WTC11 (cell line): Measurements from ENCODE around the gene SGPL1. TPM values are rescaled to one million over a fixed set of nuclear protein-coding genes. Genes with fewer than 3 reads are reported as not detected.
A peak's percentile ranks its signal among the peaks of the same experiment; 100 is the strongest.

Source experiments
- ATAC-seq: fragments of 200-7000 bp; cut with Tn5 transposase; 2 replicates; pipeline ENCODE4 v1.10.0; 2021; ENCODE audit warnings: mild to moderate bottlenecking, moderate library complexity
- CTCF ChIA-PET: fragments of 300-600 bp; sonication (Branson Sonifier 250); formaldehyde crosslinking; loops from one replicate; lab custom pipeline; 2021; ENCODE audit warnings: antibody characterized with exemption; lab: Charles Lee
- POLR2A ChIA-PET: fragments of 350-600 bp; sonication (Branson Sonifier 250); formaldehyde crosslinking; loops from one replicate; lab custom pipeline; 2021; ENCODE audit warnings: antibody characterized with exemption; lab: Charles Lee
- DNase-seq: peaks from one replicate; pipeline ENCODE4 v3.0.0; 2021; ENCODE audit warnings: low spot score
- H3K27ac Mint-ChIP-seq: 2 replicates; pipeline ENCODE4 v1.8.0; 2021; ENCODE audit warnings: mixed read lengths
- H3K27me3 Mint-ChIP-seq: 2 replicates; pipeline ENCODE4 v1.8.0; 2021; ENCODE audit warnings: low read depth, mild to moderate bottlenecking, moderate library complexity, mixed read lengths
- H3K36me3 Mint-ChIP-seq: 2 replicates; pipeline ENCODE4 v1.8.0; 2021; ENCODE audit warnings: mixed read lengths
- H3K4me1 Mint-ChIP-seq: 2 replicates; pipeline ENCODE4 v1.8.0; 2022; ENCODE audit warnings: mixed read lengths
- H3K4me3 Mint-ChIP-seq: 2 replicates; pipeline ENCODE4 v1.8.0; 2021; ENCODE audit warnings: mild to moderate bottlenecking, moderate library complexity, mixed read lengths
- H3K9me3 Mint-ChIP-seq: 2 replicates; pipeline ENCODE4 v1.8.0; 2021; ENCODE audit warnings: mixed read lengths
- ATF2 ChIP-seq: sonication (generic); formaldehyde crosslinking; IDR thresholded peaks from 2 replicates; pipeline ENCODE4 v1.8.1; 2022; ENCODE audit warnings: low read depth, missing genetic modification reagents, borderline replicate concordance
- ATF3 ChIP-seq: sonication (generic); formaldehyde crosslinking; conservative IDR thresholded peaks from 2 replicates; pipeline ENCODE4 v1.8.1; 2022; ENCODE audit warnings: mild to moderate bottlenecking, missing genetic modification reagents
- KAT7 ChIP-seq: sonication (generic); formaldehyde crosslinking; IDR thresholded peaks from 2 replicates; pipeline ENCODE4 v1.8.1; 2023; ENCODE audit warnings: missing genetic modification reagents, mild to moderate bottlenecking, borderline replicate concordance
- NR3C1 ChIP-seq: sonication (generic); formaldehyde crosslinking; conservative IDR thresholded peaks from 2 replicates; pipeline ENCODE4 v1.8.1; 2023; ENCODE audit warnings: low read depth, mild to moderate bottlenecking, missing genetic modification reagents
- ZBTB21 ChIP-seq: sonication (generic); formaldehyde crosslinking; IDR thresholded peaks from 2 replicates; pipeline ENCODE4 v1.8.1; 2023; ENCODE audit warnings: mild to moderate bottlenecking, missing genetic modification reagents, borderline replicate concordance
- ZBTB43 ChIP-seq: sonication (generic); formaldehyde crosslinking; IDR thresholded peaks from 2 replicates; pipeline ENCODE4 v1.8.1; 2023; ENCODE audit warnings: mild to moderate bottlenecking, missing genetic modification reagents
- ZNF219 ChIP-seq: sonication (generic); formaldehyde crosslinking; IDR thresholded peaks from 2 replicates; pipeline ENCODE4 v1.8.0; 2023; ENCODE audit warnings: missing genetic modification reagents, mild to moderate bottlenecking, borderline replicate concordance
- ZNF263 ChIP-seq: sonication (generic); formaldehyde crosslinking; IDR thresholded peaks from 2 replicates; pipeline ENCODE4 v1.8.1; 2022; ENCODE audit warnings: low read depth, mild to moderate bottlenecking, moderate library complexity, missing genetic modification reagents
- total RNA-seq: library from RNA; stranded (reverse); gene quantifications from 3 replicates; pipeline ENCODE4 v1.2.3, GENCODE V29; 2021
- TF ChIP-seq, protein P1 (sequence below): fragments of 250-450 bp; sonication (Bioruptor Pico); IDR thresholded peaks from 2 replicates; pipeline ENCODE4 v1.9.0; 2021; ENCODE audit warnings: mild to moderate bottlenecking
- TF ChIP-seq, protein P2 (sequence below): sonication (generic); formaldehyde crosslinking; IDR thresholded peaks from 2 replicates; pipeline ENCODE4 v1.8.0; 2023; ENCODE audit warnings: mild to moderate bottlenecking, missing genetic modification reagents
- TF ChIP-seq, protein P3 (sequence below): sonication (generic); formaldehyde crosslinking; IDR thresholded peaks from 2 replicates; pipeline ENCODE4 v1.8.0; 2022; ENCODE audit warnings: missing genetic modification reagents

Gene SGPL1
- total RNA-seq, 1 experiment from 2014 or later, result 44.6 TPM

DNA sequence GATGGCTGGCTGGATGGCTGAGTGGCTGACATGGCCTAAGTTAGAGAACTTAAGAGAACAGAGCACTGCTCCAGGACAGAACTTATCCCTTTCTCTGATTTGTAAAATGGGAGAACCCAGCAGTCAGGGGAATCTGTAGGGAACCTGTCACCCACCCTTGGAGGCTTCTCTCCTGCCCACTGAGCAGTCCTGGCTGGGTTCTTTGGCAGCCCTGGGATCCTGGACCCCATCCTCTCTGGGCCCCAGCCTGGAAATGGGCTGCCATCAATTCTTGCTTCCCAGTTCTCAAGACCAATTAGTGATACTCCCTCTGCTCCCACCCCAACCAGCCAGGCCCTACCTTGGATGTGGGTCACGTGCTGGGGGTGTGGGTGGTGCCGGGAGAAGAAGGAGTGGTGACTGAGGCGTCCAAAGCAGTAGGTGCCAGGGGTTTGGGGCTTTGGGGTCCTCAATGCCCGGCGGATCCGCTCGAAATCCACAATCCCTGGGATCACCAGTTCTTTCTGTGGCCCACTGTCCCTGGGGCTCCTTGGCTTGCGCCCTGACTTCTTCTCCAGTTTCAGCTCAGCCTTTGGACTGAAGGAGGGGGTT is 34.2 kb upstream of the SGPL1 start:
- DNase-seq, result no peak
- H3K36me3 Mint-ChIP-seq, result no peaks in the 10 kb centered on the region
- no peaks in the 10 kb centered on the region for H3K9me3 Mint-ChIP-seq
- H3K4me1 Mint-ChIP-seq, result peaks cover 3% of the 10 kb centered on the region; the same call in 1 of the 2 replicates
- ATAC-seq, result no peak
- TF ChIP-seq ATF3 (CRISPR knock-in tag), result no peak
- TF ChIP-seq, protein P1, sequence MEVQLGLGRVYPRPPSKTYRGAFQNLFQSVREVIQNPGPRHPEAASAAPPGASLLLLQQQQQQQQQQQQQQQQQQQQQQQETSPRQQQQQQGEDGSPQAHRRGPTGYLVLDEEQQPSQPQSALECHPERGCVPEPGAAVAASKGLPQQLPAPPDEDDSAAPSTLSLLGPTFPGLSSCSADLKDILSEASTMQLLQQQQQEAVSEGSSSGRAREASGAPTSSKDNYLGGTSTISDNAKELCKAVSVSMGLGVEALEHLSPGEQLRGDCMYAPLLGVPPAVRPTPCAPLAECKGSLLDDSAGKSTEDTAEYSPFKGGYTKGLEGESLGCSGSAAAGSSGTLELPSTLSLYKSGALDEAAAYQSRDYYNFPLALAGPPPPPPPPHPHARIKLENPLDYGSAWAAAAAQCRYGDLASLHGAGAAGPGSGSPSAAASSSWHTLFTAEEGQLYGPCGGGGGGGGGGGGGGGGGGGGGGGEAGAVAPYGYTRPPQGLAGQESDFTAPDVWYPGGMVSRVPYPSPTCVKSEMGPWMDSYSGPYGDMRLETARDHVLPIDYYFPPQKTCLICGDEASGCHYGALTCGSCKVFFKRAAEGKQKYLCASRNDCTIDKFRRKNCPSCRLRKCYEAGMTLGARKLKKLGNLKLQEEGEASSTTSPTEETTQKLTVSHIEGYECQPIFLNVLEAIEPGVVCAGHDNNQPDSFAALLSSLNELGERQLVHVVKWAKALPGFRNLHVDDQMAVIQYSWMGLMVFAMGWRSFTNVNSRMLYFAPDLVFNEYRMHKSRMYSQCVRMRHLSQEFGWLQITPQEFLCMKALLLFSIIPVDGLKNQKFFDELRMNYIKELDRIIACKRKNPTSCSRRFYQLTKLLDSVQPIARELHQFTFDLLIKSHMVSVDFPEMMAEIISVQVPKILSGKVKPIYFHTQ (CRISPR knock-in tag), result no peak
- TF ChIP-seq KAT7 (CRISPR knock-in tag), result no peak
- TF ChIP-seq ZBTB21 (CRISPR knock-in tag), result no peak
- no peak for TF ChIP-seq NR3C1
- no peak for TF ChIP-seq ZNF219
- TF ChIP-seq ZNF263, result no peak
- TF ChIP-seq, protein P2, sequence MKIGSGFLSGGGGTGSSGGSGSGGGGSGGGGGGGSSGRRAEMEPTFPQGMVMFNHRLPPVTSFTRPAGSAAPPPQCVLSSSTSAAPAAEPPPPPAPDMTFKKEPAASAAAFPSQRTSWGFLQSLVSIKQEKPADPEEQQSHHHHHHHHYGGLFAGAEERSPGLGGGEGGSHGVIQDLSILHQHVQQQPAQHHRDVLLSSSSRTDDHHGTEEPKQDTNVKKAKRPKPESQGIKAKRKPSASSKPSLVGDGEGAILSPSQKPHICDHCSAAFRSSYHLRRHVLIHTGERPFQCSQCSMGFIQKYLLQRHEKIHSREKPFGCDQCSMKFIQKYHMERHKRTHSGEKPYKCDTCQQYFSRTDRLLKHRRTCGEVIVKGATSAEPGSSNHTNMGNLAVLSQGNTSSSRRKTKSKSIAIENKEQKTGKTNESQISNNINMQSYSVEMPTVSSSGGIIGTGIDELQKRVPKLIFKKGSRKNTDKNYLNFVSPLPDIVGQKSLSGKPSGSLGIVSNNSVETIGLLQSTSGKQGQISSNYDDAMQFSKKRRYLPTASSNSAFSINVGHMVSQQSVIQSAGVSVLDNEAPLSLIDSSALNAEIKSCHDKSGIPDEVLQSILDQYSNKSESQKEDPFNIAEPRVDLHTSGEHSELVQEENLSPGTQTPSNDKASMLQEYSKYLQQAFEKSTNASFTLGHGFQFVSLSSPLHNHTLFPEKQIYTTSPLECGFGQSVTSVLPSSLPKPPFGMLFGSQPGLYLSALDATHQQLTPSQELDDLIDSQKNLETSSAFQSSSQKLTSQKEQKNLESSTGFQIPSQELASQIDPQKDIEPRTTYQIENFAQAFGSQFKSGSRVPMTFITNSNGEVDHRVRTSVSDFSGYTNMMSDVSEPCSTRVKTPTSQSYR (CRISPR knock-in tag), result no peak
- no peak for TF ChIP-seq ATF2 (CRISPR knock-in tag)
- H3K27ac Mint-ChIP-seq, result no peak overlapping the region
- ChIA-PET POLR2A (no interaction called here), CTCF (interaction anchor here (1.1 kb wide), 1 partner anchor 31 kb away, joined by 3 read pairs; no protein-coding TSS in a partner anchor)
- no peak overlapping the region for H3K4me3 Mint-ChIP-seq
- H3K27me3 Mint-ChIP-seq, result no peaks in the 10 kb centered on the region

DNA sequence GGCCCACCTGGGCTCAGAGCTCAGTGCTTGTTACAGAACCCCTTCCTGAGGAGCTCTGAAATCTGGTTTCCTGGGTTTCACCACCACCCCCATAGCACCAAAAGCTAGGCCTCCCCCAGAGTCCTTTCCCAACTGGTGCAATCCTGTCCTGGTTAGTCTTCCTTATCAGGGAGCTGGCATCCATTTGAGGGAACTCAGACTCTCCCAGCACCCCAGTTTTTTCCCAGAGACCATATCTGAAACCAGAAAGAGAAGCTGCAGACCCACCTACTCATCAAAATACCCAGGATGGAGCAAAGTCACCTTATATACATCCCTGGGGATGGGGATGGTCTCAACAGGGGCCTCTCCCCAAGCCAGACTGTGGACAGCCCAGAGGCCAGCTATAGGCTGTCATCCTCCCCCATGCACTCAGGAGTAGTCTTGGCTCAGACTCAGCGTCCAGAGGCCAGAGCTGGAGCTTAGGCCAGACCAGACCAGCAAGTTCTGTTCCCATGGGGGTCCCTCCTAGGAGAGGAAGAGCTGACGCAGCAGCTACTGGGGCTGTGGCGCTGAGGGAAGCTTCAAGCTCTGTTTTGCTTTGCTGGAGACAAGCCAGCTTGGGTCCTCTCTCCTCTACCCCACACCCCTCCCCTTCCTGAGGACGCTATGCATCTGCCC is 33.5 kb upstream of the SGPL1 start:
- DNase-seq (no peak), ATAC-seq (no peak)
- CTCF ChIA-PET, result interaction anchor here (0.9 to 1.1 kb wide), 2 partner anchors 30 to 223 kb away, joined by 3 to 4 read pairs; no protein-coding TSS in a partner anchor
- H3K9me3 Mint-ChIP-seq, result no peaks in the 10 kb centered on the region
- POLR2A ChIA-PET, result no interaction called here
- H3K36me3 Mint-ChIP-seq, result no peaks in the 10 kb centered on the region
- TF ChIP-seq, protein P3, sequence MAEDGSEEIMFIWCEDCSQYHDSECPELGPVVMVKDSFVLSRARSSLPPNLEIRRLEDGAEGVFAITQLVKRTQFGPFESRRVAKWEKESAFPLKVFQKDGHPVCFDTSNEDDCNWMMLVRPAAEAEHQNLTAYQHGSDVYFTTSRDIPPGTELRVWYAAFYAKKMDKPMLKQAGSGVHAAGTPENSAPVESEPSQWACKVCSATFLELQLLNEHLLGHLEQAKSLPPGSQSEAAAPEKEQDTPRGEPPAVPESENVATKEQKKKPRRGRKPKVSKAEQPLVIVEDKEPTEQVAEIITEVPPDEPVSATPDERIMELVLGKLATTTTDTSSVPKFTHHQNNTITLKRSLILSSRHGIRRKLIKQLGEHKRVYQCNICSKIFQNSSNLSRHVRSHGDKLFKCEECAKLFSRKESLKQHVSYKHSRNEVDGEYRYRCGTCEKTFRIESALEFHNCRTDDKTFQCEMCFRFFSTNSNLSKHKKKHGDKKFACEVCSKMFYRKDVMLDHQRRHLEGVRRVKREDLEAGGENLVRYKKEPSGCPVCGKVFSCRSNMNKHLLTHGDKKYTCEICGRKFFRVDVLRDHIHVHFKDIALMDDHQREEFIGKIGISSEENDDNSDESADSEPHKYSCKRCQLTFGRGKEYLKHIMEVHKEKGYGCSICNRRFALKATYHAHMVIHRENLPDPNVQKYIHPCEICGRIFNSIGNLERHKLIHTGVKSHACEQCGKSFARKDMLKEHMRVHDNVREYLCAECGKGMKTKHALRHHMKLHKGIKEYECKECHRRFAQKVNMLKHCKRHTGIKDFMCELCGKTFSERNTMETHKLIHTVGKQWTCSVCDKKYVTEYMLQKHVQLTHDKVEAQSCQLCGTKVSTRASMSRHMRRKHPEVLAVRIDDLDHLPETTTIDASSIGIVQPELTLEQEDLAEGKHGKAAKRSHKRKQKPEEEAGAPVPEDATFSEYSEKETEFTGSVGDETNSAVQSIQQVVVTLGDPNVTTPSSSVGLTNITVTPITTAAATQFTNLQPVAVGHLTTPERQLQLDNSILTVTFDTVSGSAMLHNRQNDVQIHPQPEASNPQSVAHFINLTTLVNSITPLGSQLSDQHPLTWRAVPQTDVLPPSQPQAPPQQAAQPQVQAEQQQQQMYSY (CRISPR knock-in tag), result peak; percentile 38; the same call in 1 of the 2 replicates
- no peak for TF ChIP-seq ZBTB43 (CRISPR knock-in tag)
- TF ChIP-seq, all 79 proteins: peak for 1
- peaks cover 3% of the 10 kb centered on the region; the same call in 1 of the 2 replicates for H3K4me1 Mint-ChIP-seq
- no peak overlapping the region for H3K4me3 Mint-ChIP-seq
- no peak overlapping the region for H3K27ac Mint-ChIP-seq
- H3K27me3 Mint-ChIP-seq, result no peaks in the 10 kb centered on the region
